Cardiac fibroblast (primary cell): ENCODE data around the gene CXCR6.

ENCODE experiments used
- DNase-seq, 2 donors: peaks; one replicate each; pipeline versions ENCODE4 v3.0.0 to v3.0.0-alpha.2; 2010; ENCODE audit warnings: low read depth in 2 of 2
- H3K4me3 ChIP-seq, 2 donors: replicated peaks in 1 of 2; 1 replicate in 1 of 2; 2 replicates in 1 of 2; pipeline ENCODE4 v1.5.1; 2011; ENCODE audit warnings: low read depth in 2 of 2, low read length in 2 of 2, mild to moderate bottlenecking in 2 of 2, moderate library complexity in 1 of 2
- TF ChIP-seq, protein P1 (sequence below): IDR thresholded peaks from one replicate; pipeline ENCODE4 v1.5.1; 2011; ENCODE audit warnings: low read depth, mild to moderate bottlenecking, low read length, inconsistent platforms

CXCR6 gene

DNA sequence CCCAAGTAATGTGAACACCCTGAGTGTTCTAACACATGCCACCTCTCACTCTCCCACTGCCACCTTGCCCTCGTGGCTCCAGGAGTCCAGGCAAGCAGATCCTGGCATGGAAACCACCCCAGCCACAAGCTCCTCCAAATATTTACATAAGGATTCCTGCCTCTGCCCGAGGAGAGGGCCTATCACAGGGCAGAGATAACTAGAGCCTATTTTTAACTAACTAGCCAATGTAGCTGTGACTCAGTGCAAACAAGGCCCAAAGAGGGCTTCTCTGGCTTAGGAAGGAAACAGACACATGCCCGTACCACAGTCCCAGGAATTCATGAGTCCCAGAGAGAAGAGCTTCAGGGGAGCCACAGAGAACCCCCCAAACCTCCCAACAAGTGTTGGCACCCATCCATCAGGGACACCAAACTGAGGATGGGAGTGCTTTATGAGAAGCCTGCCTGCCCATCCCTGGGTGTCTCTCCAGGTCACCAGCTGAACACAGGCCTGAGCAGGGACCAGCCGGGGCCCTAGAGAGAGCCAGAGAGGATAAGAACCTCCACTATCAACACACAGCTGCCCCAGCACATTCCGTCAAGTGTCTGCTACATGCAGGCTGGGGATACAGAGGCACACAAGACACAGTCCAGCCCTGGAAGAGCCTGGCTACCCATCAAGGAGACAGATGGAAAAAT lies 43.2 kb downstream of the CXCR6 start:
- peak; percentile 71 to 80 for DNase-seq
- no peak overlapping the region for H3K4me3 ChIP-seq
- TF ChIP-seq, protein P1, sequence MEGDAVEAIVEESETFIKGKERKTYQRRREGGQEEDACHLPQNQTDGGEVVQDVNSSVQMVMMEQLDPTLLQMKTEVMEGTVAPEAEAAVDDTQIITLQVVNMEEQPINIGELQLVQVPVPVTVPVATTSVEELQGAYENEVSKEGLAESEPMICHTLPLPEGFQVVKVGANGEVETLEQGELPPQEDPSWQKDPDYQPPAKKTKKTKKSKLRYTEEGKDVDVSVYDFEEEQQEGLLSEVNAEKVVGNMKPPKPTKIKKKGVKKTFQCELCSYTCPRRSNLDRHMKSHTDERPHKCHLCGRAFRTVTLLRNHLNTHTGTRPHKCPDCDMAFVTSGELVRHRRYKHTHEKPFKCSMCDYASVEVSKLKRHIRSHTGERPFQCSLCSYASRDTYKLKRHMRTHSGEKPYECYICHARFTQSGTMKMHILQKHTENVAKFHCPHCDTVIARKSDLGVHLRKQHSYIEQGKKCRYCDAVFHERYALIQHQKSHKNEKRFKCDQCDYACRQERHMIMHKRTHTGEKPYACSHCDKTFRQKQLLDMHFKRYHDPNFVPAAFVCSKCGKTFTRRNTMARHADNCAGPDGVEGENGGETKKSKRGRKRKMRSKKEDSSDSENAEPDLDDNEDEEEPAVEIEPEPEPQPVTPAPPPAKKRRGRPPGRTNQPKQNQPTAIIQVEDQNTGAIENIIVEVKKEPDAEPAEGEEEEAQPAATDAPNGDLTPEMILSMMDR, result no peak

DNA sequence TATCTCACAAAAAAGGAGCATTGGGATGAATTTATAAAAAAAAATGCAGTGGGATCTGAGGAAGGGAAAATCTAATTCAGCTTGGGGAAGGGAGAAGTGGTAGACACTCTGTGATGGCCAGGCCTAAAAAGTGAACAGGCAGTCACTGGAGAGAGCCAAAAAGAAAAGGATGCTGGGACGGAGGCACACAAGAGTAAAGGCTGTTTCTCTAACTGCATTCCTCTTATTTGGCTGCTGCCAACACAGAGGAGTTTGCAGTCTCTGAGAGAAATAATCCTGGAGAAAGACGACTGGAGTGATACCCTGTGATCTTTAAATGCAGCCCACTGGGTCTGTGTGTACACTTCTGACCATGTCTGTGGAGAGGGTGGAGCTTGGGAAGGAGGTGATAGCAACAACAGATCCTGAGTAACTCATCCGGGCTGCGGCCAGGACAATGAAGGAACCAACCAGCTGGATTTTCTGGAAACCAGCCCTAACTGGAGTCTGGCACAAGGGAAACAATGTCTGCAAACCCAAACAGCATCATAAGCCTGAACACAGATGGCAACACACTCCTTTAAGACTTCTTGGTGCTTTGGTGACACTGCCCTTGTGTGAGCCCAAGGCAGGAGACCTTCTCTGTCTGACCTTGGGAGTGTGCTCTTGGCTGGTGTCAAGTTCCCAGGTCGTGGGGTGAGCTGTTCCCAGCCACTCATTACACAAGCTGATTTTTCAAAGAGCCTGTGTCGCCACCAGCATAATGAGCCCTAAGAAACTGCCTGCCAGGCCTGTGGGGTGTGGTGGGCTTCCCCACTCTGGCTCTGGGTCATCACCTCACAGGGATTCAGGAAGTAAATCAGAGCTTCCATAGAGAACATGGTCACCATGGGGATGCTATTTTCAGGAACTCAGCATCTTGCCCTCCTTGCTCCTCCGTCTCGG lies 44.4 kb downstream of the CXCR6 start:
- DNase-seq, result peak; percentile 67 to 81
- TF ChIP-seq, protein P1, result no peak
- H3K4me3 ChIP-seq, result no peak overlapping the region

DNA sequence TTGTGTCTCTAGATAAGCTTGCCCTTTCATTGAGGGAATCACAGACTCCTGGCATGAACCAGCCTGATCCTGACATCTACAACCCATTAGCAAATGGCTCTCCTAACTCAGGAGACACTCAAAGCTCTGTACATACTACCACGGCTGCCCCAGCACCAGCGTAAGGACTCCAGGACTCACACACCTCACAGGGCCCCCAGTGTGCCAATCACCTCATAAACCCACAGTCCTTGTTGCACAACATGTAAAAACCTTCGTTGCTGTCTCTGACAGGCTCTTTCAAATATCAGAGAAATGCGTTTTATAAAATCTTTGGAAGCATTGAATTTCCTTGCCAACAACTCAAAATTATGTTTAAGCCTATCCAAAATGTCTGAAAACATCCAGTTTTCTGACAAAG lies 45.1 kb downstream of the CXCR6 start:
- TF ChIP-seq, protein P1, result no peak
- DNase-seq, result peak; percentile 34
- no peak overlapping the region for H3K4me3 ChIP-seq

- DNase-seq, result peak; percentile 65 to 91
- TF ChIP-seq, protein P1, result no peak
- H3K4me3 ChIP-seq, result no peak overlapping the region
These were observed 45.5 kb downstream of the CXCR6 start for GRCh38 chr3:45988804-45989203.

- H3K4me3 ChIP-seq, result no peak overlapping the region
- TF ChIP-seq, protein P1, result no peak
- DNase-seq, result no peak
These were observed 46.9 kb downstream of the CXCR6 start for GRCh38 chr3:45990181-45990580.

GRCh38 chr3:45991341-45991740 lies 48.1 kb downstream of the CXCR6 start:
- DNase-seq, result no peak
- TF ChIP-seq, protein P1, result no peak
- no peak overlapping the region for H3K4me3 ChIP-seq
